ENCODE measurements around the gene ULBP1. TPM values are rescaled to one million over a fixed set of nuclear protein-coding genes. Genes with fewer than 3 reads are reported as not detected.

The ULBP1 gene
- total RNA-seq, 1 experiment from 2014 or later: 1.6 TPM

- H3T11ph ChIP-seq (ENCODE audit: low read length): no peak overlapping the region
- H3K4ac ChIP-seq (ENCODE audit: low read depth, low read length): no peak overlapping the region
- Mint-ChIP-seq H3K36me3 (ENCODE audit: insufficient read depth in 1 of 3, low read depth in 3 of 3) (no peaks in the 10 kb centered on the region), H3K4me1 (no peaks in the 10 kb centered on the region), H3K9me3 (no peaks in the 10 kb centered on the region), H3K27me3 (ENCODE audit: low read depth) (peaks cover 68% of the 10 kb centered on the region), H3K4me3 (no peak overlapping the region), H3K27ac (no peak overlapping the region)
- peaks cover 2% of the 10 kb centered on the region for H4K20me1 ChIP-seq (ENCODE audit: control insufficient read depth, insufficient read depth, insufficient read length)
- no peak overlapping the region for H3K18ac ChIP-seq (ENCODE audit: insufficient read length, low read depth, low read length)
- no peak overlapping the region for H2AFZ ChIP-seq (ENCODE audit: low read length)
- no peak overlapping the region for H2BK12ac ChIP-seq (ENCODE audit: insufficient read length, low read depth, low read length)
- H3K23ac ChIP-seq (ENCODE audit: insufficient read length, low read depth, low read length): no peak overlapping the region
- H3K14ac ChIP-seq (ENCODE audit: insufficient read depth, low read length): no peak overlapping the region
- TF ChIP-seq CTCF (conservative IDR thresholded peaks at IDR 0.05): no peak
- no peaks in the 10 kb centered on the region for H3K79me2 ChIP-seq (ENCODE audit: insufficient read depth, low read length)
- H3K4me1 ChIP-seq (ENCODE audit: insufficient read depth, low read length): no peaks in the 10 kb centered on the region
- no CpG with 5 or more reads among the region's 10 CpGs for WGBS (ENCODE audit: extremely low coverage, insufficient read length, low lambda C conversion rate)
- no peak overlapping the region for H2BK15ac ChIP-seq (ENCODE audit: low read depth, low read length)
- H4K8ac ChIP-seq (replicated peaks; ENCODE audit: insufficient read length, low read depth, low read length): no peak overlapping the region
- no peaks in the 10 kb centered on the region for H3K23me2 ChIP-seq (ENCODE audit: insufficient read length, low read depth, low read length, poor library complexity, severe bottlenecking)
- no peak overlapping the region for H3K4me2 ChIP-seq (ENCODE audit: insufficient read depth, insufficient read length, low read length)
- H2BK120ac ChIP-seq (ENCODE audit: low read depth, low read length, poor library complexity, severe bottlenecking): no peak overlapping the region
- H2BK5ac ChIP-seq (ENCODE audit: insufficient read length, low read length): no peak overlapping the region
- no peaks in the 10 kb centered on the region for H3K9me3 ChIP-seq (ENCODE audit: control insufficient read depth, low read depth, low read length)
- H3K79me1 ChIP-seq (ENCODE audit: insufficient read depth, low read depth, low read length, poor library complexity, severe bottlenecking): no peaks in the 10 kb centered on the region
- H3K9ac ChIP-seq (ENCODE audit: extremely low read depth, insufficient read length, low read length): no peak overlapping the region
- no peak overlapping the region for H3K27ac ChIP-seq (ENCODE audit: insufficient read length, low read depth, low read length)
- H3K56ac ChIP-seq (ENCODE audit: insufficient read length, low read depth, low read length): no peak overlapping the region
- H2AK5ac ChIP-seq (ENCODE audit: insufficient read length, low read length): no peak overlapping the region
- H4K91ac ChIP-seq (ENCODE audit: insufficient read length, low read depth, low read length): no peak overlapping the region
- H3K27me3 ChIP-seq (ENCODE audit: insufficient read depth, low read length): peaks cover 7% of the 10 kb centered on the region; the same call in 1 of the 2 replicates
- no peak overlapping the region for H2BK20ac ChIP-seq (ENCODE audit: low read depth, low read length, poor library complexity, severe bottlenecking)
- H4K5ac ChIP-seq (ENCODE audit: insufficient read length, low read depth, low read length): no peak overlapping the region
- DNase-seq: no peak
Measured at GRCh38 chr6:149915970-149916865, 47.5 kb upstream of the ULBP1 start.

Data from H9 (cell line).